ENCODE data around the gene SLC25A47. TPM values are rescaled to one million over a fixed set of nuclear protein-coding genes. Genes with fewer than 3 reads are reported as not detected.

The SLC25A47 gene
- total RNA-seq, 2 donors from 2014 or later = not detected

DNA sequence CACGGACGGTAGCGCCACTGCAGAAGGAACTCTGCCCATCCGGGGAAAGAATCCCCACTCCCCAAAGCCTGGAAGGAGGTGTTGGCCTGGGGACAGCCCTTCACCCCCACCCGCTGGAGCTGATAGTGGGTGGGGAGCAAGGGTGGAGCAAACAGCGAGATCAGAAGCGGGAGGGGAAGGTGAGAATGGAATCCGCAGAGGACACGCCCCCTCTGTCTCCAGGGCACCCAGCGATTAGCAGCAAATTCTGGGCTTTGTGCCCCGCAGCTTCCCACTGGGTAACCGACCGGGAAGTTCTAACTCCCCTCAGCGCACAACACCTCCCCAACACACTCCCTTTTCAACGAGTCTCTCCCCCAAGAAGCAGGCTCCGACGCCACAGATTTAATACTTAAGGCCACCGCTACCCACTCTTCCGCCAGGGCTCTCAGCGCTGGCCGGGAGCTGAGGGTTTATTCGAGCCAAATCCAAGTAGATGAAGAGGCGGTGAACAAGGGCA, 18.3 kb upstream of the SLC25A47 start:
- Histone ChIP-seq H3K27ac (peak overlapping the region; percentile 57), H3K4me1 (peaks cover 6% of the 10 kb centered on the region), H3K36me3 (no peaks in the 10 kb centered on the region), H3K9ac (ENCODE audit: low read depth in 2 of 2, low read length in 2 of 2) (peak overlapping the region; percentile 52 to 81), H3K9me3 (no peaks in the 10 kb centered on the region), H3K27me3 (no peaks in the 10 kb centered on the region), H3K4me3 (peak overlapping the region; percentile 97)
- TF ChIP-seq, protein P1, sequence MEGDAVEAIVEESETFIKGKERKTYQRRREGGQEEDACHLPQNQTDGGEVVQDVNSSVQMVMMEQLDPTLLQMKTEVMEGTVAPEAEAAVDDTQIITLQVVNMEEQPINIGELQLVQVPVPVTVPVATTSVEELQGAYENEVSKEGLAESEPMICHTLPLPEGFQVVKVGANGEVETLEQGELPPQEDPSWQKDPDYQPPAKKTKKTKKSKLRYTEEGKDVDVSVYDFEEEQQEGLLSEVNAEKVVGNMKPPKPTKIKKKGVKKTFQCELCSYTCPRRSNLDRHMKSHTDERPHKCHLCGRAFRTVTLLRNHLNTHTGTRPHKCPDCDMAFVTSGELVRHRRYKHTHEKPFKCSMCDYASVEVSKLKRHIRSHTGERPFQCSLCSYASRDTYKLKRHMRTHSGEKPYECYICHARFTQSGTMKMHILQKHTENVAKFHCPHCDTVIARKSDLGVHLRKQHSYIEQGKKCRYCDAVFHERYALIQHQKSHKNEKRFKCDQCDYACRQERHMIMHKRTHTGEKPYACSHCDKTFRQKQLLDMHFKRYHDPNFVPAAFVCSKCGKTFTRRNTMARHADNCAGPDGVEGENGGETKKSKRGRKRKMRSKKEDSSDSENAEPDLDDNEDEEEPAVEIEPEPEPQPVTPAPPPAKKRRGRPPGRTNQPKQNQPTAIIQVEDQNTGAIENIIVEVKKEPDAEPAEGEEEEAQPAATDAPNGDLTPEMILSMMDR (IDR thresholded peaks at IDR 0.05) = no peak
- peak; percentile 83 for DNase-seq
- intact Hi-C loops (cut with DNase I) = no loop called here

DNA sequence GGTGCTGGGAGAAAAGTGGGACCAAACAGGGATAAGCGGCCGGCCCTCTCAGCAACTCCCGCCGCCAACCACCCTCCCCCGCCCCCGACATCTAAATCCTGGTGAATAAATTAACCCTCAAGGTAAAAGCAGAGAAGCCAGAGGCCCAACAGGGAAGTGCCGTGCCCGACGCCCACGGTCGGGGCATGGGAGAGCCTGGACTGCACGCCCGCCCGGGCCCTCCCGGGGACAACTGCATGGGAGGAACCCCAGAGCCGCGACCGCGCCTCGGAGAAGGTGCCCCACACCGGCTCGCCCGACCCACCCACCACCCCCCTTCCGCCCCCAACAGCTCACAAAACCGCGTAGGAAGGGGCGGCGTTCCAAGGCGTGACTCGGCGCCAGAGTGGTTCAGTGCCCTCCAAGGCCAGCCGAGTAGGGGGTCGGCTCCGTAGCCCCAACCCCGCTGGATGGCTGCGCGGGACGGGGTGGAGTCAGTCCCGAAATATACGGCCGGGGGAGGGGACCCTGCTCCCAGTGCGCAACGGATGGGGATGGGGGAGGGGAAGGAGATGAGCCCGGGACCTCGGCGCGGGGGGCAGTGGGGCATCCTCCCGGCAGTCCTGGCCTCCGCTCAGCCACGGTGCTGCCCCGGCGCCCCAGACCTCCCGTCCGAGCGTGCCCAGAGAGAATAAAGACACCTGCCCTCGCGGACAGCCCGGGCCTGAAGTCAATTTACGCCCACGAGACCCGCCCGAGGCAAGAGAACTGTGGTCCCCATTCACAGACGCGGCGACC, 17.6 kb upstream of the SLC25A47 start:
- Histone ChIP-seq H3K4me1 (peaks cover 6% of the 10 kb centered on the region), H3K9ac (ENCODE audit: low read depth in 2 of 2, low read length in 2 of 2) (peak overlapping the region; percentile 52 to 81), H3K9me3 (no peaks in the 10 kb centered on the region), H3K27ac (peak overlapping the region; percentile 57), H3K36me3 (no peaks in the 10 kb centered on the region), H3K27me3 (no peaks in the 10 kb centered on the region), H3K4me3 (peak overlapping the region; percentile 97)
- TF ChIP-seq, protein P1 (IDR thresholded peaks at IDR 0.05) = no peak
- DNase-seq = peak; percentile 62
- intact Hi-C loops (cut with DNase I) = no loop called here

DNA sequence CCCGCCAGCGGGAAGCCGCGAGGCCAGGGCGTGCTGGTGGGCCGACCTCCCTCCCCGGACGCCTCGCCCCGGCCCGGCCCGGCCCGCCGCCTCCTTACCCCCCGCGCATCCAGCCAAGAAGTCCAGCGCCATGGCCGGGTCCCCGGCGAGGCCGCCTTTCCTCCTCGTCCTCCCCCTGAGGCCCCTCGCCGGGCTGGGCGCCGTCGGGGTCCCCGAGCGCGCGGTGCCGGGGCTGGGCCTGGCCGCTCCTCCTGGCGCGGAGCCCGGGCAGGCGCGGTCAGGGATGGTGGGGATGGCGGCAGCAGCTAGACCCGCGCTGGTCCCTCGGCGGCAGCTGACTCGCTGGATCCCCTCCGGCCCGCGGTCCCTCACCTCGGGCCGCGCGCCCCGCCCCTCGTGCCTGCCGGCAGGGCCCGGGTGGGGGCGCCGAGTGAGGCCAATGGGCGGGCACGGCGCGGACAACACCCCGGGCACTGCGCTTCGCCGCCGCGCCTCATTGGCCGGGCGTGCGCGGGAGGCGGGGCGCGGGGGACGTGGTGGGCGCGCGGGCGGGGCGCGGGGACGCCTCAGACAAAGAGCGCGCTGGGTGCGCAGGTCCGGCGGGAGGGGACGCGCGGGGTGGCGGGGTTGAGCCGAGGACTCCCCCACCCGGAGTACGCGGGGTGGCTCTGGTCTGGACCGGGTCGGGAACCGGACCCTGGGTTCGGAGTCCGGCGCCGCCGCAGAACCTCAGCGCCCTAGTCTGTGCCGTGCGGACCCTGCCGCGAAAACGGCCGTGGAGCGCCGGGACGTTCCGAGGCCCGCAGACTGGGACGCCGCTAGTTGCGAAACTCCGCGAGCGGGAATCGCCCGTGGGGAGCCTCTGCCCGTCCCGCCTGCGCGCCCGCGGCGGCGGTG, 16.8 kb upstream of the SLC25A47 start, which contains the start of gene SLC25A29:
SLC25A29 (minus strand) TSS at position 344 of the 897 bp plus-strand sequence; CDS start at position 132, 212 bp downstream.
- Histone ChIP-seq H3K36me3 (no peaks in the 10 kb centered on the region), H3K4me3 (peak within 1 kb of the TSS; percentile 97), H3K4me1 (peaks cover 6% of the 10 kb centered on the region), H3K27ac (peak within 1 kb of the TSS; percentile 57), H3K9ac (ENCODE audit: low read depth in 2 of 2, low read length in 2 of 2) (peak within 1 kb of the TSS; percentile 76 to 81), H3K27me3 (no peaks in the 10 kb centered on the region), H3K9me3 (no peaks in the 10 kb centered on the region)
- peak; percentile 87 for DNase-seq
- intact Hi-C loops (cut with DNase I) = no loop called here
- TF ChIP-seq, protein P1 (IDR thresholded peaks at IDR 0.05) = no peak

DNA sequence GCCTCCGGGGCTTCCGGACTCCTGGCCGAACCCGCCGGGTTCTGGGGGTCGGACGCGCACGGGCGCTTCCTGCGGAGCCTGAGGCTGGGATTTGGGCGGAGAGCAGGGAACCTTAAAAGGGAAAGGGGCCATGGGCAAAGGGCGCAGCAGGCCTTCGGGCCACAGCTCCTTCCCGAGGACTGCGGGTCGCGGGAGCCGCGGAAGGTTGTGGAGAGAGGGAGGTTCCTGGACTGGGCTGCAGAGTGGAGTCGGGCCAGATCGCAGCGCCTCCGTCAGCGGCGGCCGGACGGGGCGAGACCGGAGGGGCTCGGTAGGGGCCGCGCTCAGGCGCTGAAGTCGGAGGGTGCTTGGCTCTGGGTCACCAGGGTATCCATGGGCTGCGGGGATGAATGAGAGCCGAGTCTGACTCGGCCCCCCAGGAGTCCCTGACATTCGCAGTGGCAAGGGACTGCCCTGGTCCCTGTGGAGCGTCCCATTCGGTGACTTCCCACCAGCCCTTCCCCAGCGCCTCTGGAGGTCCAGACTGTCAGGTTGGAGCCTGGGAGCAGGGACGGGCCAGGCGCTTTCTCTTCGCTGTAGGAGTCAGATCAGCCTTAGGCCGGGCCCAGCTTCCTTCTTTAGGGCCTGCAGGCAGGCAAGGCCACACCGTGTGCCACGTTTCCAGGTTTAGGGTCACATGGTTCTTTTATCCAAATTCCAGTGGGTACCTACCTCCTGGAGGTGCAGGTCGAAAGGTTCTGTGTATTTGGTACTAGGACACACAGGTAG, 16.0 kb upstream of the SLC25A47 start:
- no peaks in the 10 kb centered on the region for H3K9me3 ChIP-seq
- no peaks in the 10 kb centered on the region for H3K27me3 ChIP-seq
- H3K9ac ChIP-seq (ENCODE audit: low read depth in 2 of 2, low read length in 2 of 2) = peak overlapping the region; percentile 76 to 81
- DNase-seq = peak; percentile 44
- TF ChIP-seq, protein P1 (IDR thresholded peaks at IDR 0.05) = no peak
- peaks cover 6% of the 10 kb centered on the region for H3K4me1 ChIP-seq
- intact Hi-C loops (cut with DNase I) = no loop called here
- no peaks in the 10 kb centered on the region for H3K36me3 ChIP-seq
- H3K4me3 ChIP-seq = peak overlapping the region; percentile 97
- H3K27ac ChIP-seq = peak overlapping the region; percentile 49
